WTC11 (cell line): ENCODE data around the gene BMS1. TPM values are rescaled to one million over a fixed set of nuclear protein-coding genes. Genes with fewer than 3 reads are reported as not detected.

Experiments
- ATAC-seq: fragments of 200-7000 bp; cut with Tn5 transposase; 2 replicates; pipeline ENCODE4 v1.10.0; 2021; ENCODE audit warnings: mild to moderate bottlenecking, moderate library complexity
- CTCF ChIA-PET: fragments of 300-600 bp; sonication (Branson Sonifier 250); formaldehyde crosslinking; loops from one replicate; lab custom pipeline; 2021; ENCODE audit warnings: antibody characterized with exemption; lab: Charles Lee
- POLR2A ChIA-PET: fragments of 350-600 bp; sonication (Branson Sonifier 250); formaldehyde crosslinking; loops from one replicate; lab custom pipeline; 2021; ENCODE audit warnings: antibody characterized with exemption; lab: Charles Lee
- DNase-seq: peaks from one replicate; pipeline ENCODE4 v3.0.0; 2021; ENCODE audit warnings: low spot score
- H3K27ac Mint-ChIP-seq: 2 replicates; pipeline ENCODE4 v1.8.0; 2021; ENCODE audit warnings: mixed read lengths
- H3K27me3 Mint-ChIP-seq: 2 replicates; pipeline ENCODE4 v1.8.0; 2021; ENCODE audit warnings: low read depth, mild to moderate bottlenecking, moderate library complexity, mixed read lengths
- H3K36me3 Mint-ChIP-seq: 2 replicates; pipeline ENCODE4 v1.8.0; 2021; ENCODE audit warnings: mixed read lengths
- H3K4me1 Mint-ChIP-seq: 2 replicates; pipeline ENCODE4 v1.8.0; 2022; ENCODE audit warnings: mixed read lengths
- H3K4me3 Mint-ChIP-seq: 2 replicates; pipeline ENCODE4 v1.8.0; 2021; ENCODE audit warnings: mild to moderate bottlenecking, moderate library complexity, mixed read lengths
- H3K9me3 Mint-ChIP-seq: 2 replicates; pipeline ENCODE4 v1.8.0; 2021; ENCODE audit warnings: mixed read lengths
- AFF4 ChIP-seq: sonication (generic); formaldehyde crosslinking; IDR thresholded peaks from 2 replicates; pipeline ENCODE4 v1.8.1; 2023; ENCODE audit warnings: mild to moderate bottlenecking, missing genetic modification reagents, borderline replicate concordance
- ATF1 ChIP-seq: sonication (generic); formaldehyde crosslinking; IDR thresholded peaks from 2 replicates; pipeline ENCODE4 v1.8.1; 2023; ENCODE audit warnings: mild to moderate bottlenecking, moderate library complexity, missing genetic modification reagents
- CREB1 ChIP-seq: sonication (generic); formaldehyde crosslinking; IDR thresholded peaks from 2 replicates; pipeline ENCODE4 v1.8.0; 2023; ENCODE audit warnings: mild to moderate bottlenecking, missing genetic modification reagents
- ESRRA ChIP-seq: sonication (generic); formaldehyde crosslinking; IDR thresholded peaks from 2 replicates; pipeline ENCODE4 v1.8.1; 2022; ENCODE audit warnings: mild to moderate bottlenecking, missing genetic modification reagents, borderline replicate concordance
- KAT7 ChIP-seq: sonication (generic); formaldehyde crosslinking; IDR thresholded peaks from 2 replicates; pipeline ENCODE4 v1.8.1; 2023; ENCODE audit warnings: missing genetic modification reagents, mild to moderate bottlenecking, borderline replicate concordance
- MXD4 ChIP-seq: fragments of 250-450 bp; sonication (Bioruptor Pico); IDR thresholded peaks from 2 replicates; pipeline ENCODE4 v1.8.0; 2021; ENCODE audit warnings: mild to moderate bottlenecking, moderate library complexity, borderline replicate concordance
- NFYB ChIP-seq: sonication (generic); formaldehyde crosslinking; conservative IDR thresholded peaks from 2 replicates; pipeline ENCODE4 v1.8.0; 2022; ENCODE audit warnings: low read depth, missing genetic modification reagents
- OVOL2 ChIP-seq: fragments of 250-450 bp; sonication (Bioruptor Pico); IDR thresholded peaks from 2 replicates; pipeline ENCODE4 v1.9.0; 2021; ENCODE audit warnings: mild to moderate bottlenecking, borderline replicate concordance
- SMAD4 ChIP-seq: sonication (generic); formaldehyde crosslinking; IDR thresholded peaks from 2 replicates; pipeline ENCODE4 v1.8.0; 2022; ENCODE audit warnings: mild to moderate bottlenecking, missing genetic modification reagents
- SP1 ChIP-seq: sonication (generic); formaldehyde crosslinking; conservative IDR thresholded peaks from 2 replicates; pipeline ENCODE4 v1.8.1; 2022; ENCODE audit warnings: missing genetic modification reagents
- ZBTB43 ChIP-seq: sonication (generic); formaldehyde crosslinking; IDR thresholded peaks from 2 replicates; pipeline ENCODE4 v1.8.1; 2023; ENCODE audit warnings: mild to moderate bottlenecking, missing genetic modification reagents
- ZNF219 ChIP-seq: sonication (generic); formaldehyde crosslinking; IDR thresholded peaks from 2 replicates; pipeline ENCODE4 v1.8.0; 2023; ENCODE audit warnings: missing genetic modification reagents, mild to moderate bottlenecking, borderline replicate concordance
- ZNF425 ChIP-seq: fragments of 250-450 bp; sonication (Bioruptor Pico); conservative IDR thresholded peaks from 2 replicates; pipeline ENCODE4 v1.9.0; 2021; ENCODE audit warnings: mild to moderate bottlenecking
- ZNF532 ChIP-seq: fragments of 250-450 bp; sonication (Bioruptor Pico); IDR thresholded peaks from 2 replicates; pipeline ENCODE4 v1.9.0; 2021; ENCODE audit warnings: mild to moderate bottlenecking, borderline replicate concordance
- total RNA-seq: library from RNA; stranded (reverse); gene quantifications from 3 replicates; pipeline ENCODE4 v1.2.3, GENCODE V29; 2021
- TF ChIP-seq, protein P1 (sequence below): fragments of 250-450 bp; sonication (Bioruptor Pico); IDR thresholded peaks from 2 replicates; pipeline ENCODE4 v2.1.2; 2022; ENCODE audit warnings: mild to moderate bottlenecking, moderate library complexity
- TF ChIP-seq, protein P2 (sequence below): sonication (generic); formaldehyde crosslinking; IDR thresholded peaks from 2 replicates; pipeline ENCODE4 v1.8.0; 2022; ENCODE audit warnings: missing genetic modification reagents
- TF ChIP-seq, protein P3 (sequence below): fragments of 250-450 bp; sonication (Bioruptor Pico); IDR thresholded peaks from 2 replicates; pipeline ENCODE4 v1.8.0; 2021; ENCODE audit warnings: mild to moderate bottlenecking

BMS1 gene
- total RNA-seq, 1 experiment from 2014 or later = 37.7 TPM

DNA sequence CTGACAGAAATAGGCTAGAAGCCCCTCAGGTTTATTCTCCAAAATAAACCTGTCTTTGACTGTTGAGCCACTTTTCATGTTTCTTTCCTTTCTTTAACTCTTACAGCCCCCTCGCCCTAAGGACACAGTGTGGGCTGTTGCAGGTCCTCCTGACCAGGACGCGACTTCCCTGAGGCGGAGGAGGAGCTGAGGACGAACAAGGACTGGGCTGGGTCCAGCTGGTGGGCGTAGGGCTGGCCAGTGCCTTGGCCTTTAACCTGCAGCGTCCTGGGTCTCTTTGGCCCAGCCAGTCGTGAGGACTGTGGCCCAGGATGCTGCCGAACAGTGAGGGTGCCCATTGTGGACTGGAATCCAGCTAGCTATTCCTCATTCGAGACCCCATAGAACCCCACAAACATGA is 13.4 kb upstream of the BMS1 start:
- Mint-ChIP-seq H3K4me1 (no peaks in the 10 kb centered on the region), H3K36me3 (no peaks in the 10 kb centered on the region; the same call in 1 of the 2 replicates), H3K27me3 (peaks cover 33% of the 10 kb centered on the region), H3K4me3 (no peak overlapping the region), H3K27ac (no peak overlapping the region), H3K9me3 (peaks cover 17% of the 10 kb centered on the region)
- ChIA-PET CTCF (interaction anchor here (2.2 kb wide), 1 partner anchor 16 kb away, joined by 8 read pairs; no protein-coding TSS in a partner anchor), POLR2A (no interaction called here)
- ATAC-seq (no peak), DNase-seq (no peak)
- TF ChIP-seq, protein P1, sequence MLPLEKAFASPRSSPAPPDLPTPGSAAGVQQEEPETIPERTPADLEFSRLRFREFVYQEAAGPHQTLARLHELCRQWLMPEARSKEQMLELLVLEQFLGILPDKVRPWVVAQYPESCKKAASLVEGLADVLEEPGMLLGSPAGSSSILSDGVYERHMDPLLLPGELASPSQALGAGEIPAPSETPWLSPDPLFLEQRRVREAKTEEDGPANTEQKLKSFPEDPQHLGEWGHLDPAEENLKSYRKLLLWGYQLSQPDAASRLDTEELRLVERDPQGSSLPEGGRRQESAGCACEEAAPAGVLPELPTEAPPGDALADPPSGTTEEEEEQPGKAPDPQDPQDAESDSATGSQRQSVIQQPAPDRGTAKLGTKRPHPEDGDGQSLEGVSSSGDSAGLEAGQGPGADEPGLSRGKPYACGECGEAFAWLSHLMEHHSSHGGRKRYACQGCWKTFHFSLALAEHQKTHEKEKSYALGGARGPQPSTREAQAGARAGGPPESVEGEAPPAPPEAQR = no peak
- no peak for TF ChIP-seq MXD4 (CRISPR knock-in tag)
- TF ChIP-seq ZNF219 (CRISPR knock-in tag) = no peak
- no peak for TF ChIP-seq ZNF532 (CRISPR knock-in tag)
- no peak for TF ChIP-seq ZNF425
- no peak for TF ChIP-seq SMAD4
- no peak for TF ChIP-seq NFYB (CRISPR knock-in tag)
- TF ChIP-seq SP1 = no peak
- TF ChIP-seq, protein P2, sequence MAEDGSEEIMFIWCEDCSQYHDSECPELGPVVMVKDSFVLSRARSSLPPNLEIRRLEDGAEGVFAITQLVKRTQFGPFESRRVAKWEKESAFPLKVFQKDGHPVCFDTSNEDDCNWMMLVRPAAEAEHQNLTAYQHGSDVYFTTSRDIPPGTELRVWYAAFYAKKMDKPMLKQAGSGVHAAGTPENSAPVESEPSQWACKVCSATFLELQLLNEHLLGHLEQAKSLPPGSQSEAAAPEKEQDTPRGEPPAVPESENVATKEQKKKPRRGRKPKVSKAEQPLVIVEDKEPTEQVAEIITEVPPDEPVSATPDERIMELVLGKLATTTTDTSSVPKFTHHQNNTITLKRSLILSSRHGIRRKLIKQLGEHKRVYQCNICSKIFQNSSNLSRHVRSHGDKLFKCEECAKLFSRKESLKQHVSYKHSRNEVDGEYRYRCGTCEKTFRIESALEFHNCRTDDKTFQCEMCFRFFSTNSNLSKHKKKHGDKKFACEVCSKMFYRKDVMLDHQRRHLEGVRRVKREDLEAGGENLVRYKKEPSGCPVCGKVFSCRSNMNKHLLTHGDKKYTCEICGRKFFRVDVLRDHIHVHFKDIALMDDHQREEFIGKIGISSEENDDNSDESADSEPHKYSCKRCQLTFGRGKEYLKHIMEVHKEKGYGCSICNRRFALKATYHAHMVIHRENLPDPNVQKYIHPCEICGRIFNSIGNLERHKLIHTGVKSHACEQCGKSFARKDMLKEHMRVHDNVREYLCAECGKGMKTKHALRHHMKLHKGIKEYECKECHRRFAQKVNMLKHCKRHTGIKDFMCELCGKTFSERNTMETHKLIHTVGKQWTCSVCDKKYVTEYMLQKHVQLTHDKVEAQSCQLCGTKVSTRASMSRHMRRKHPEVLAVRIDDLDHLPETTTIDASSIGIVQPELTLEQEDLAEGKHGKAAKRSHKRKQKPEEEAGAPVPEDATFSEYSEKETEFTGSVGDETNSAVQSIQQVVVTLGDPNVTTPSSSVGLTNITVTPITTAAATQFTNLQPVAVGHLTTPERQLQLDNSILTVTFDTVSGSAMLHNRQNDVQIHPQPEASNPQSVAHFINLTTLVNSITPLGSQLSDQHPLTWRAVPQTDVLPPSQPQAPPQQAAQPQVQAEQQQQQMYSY (CRISPR knock-in tag) = no peak
- TF ChIP-seq OVOL2 (CRISPR knock-in tag) = no peak
- TF ChIP-seq KAT7 (CRISPR knock-in tag) = no peak
- TF ChIP-seq ZBTB43 (CRISPR knock-in tag) = no peak
- TF ChIP-seq, protein P3, sequence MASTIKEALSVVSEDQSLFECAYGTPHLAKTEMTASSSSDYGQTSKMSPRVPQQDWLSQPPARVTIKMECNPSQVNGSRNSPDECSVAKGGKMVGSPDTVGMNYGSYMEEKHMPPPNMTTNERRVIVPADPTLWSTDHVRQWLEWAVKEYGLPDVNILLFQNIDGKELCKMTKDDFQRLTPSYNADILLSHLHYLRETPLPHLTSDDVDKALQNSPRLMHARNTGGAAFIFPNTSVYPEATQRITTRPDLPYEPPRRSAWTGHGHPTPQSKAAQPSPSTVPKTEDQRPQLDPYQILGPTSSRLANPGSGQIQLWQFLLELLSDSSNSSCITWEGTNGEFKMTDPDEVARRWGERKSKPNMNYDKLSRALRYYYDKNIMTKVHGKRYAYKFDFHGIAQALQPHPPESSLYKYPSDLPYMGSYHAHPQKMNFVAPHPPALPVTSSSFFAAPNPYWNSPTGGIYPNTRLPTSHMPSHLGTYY (CRISPR knock-in tag) = no peak
- TF ChIP-seq ESRRA (CRISPR knock-in tag) = no peak
- no peak for TF ChIP-seq ATF1
- TF ChIP-seq CREB1 (CRISPR knock-in tag) = no peak
- no peak for TF ChIP-seq AFF4 (CRISPR knock-in tag)
